Keratinocyte (primary cell): Measurements from ENCODE around the gene SERPINB1. TPM values are rescaled to one million over a fixed set of nuclear protein-coding genes. Genes with fewer than 3 reads are reported as not detected.

Experiments used
- DNase-seq: peaks from one replicate; pipeline ENCODE4 v3.0.0-alpha.2; 2011; ENCODE audit warnings: low read depth, missing footprints, low spot score
- FAIRE-seq: peaks from 2 replicates; lab custom pipeline; 2011; peaks lifted over from hg19 to GRCh38; lab: Jason Lieb, UNC
- H2AFZ ChIP-seq: 2 replicates; pipeline ENCODE4 v1.6.0; 2012; ENCODE audit warnings: low read length, control low read depth, inconsistent platforms; ENCODE audit not compliant: control insufficient read depth
- H3K27ac ChIP-seq: 2 replicates; pipeline ENCODE4 v1.5.1; 2011; ENCODE audit warnings: low read length; ENCODE audit not compliant: control insufficient read depth, insufficient read depth
- H3K27me3 ChIP-seq: 3 replicates; pipeline ENCODE4 v1.6.0; 2011; ENCODE audit warnings: low read length; ENCODE audit not compliant: control insufficient read depth, insufficient read depth; ENCODE audit errors: extremely low read depth
- H3K36me3 ChIP-seq, 2 experiments: 2 replicates in 1 of 2; 3 replicates in 1 of 2; pipeline ENCODE4 v1.5.1; 2011; ENCODE audit warnings: low read length in 2 of 2, mild to moderate bottlenecking in 1 of 2; ENCODE audit not compliant: control insufficient read depth in 2 of 2, insufficient read depth in 2 of 2; ENCODE audit errors: extremely low read depth in 1 of 2
- H3K4me1 ChIP-seq: 3 replicates; pipeline ENCODE4 v1.5.1; 2011; ENCODE audit warnings: low read length; ENCODE audit not compliant: control insufficient read depth, insufficient read depth; ENCODE audit errors: extremely low read depth
- H3K4me2 ChIP-seq: 3 replicates; pipeline ENCODE4 v1.6.0; 2011; ENCODE audit warnings: low read depth, low read length; ENCODE audit not compliant: control insufficient read depth, insufficient read depth; ENCODE audit errors: extremely low read depth
- H3K4me3 ChIP-seq, 3 experiments: fragments of 200-600 bp in 1 of 3; sonication (generic) in 1 of 3; 2 replicates in 2 of 3; 3 replicates in 1 of 3; pipeline ENCODE4 v1.5.1; 2011 to 2016; ENCODE audit warnings: low read length in 3 of 3, mild to moderate bottlenecking in 3 of 3, control low read depth in 2 of 3, inconsistent platforms in 1 of 3, low read depth in 1 of 3, mixed read lengths in 1 of 3, mixed run types in 1 of 3, moderate library complexity in 1 of 3; ENCODE audit not compliant: control insufficient read depth in 2 of 3, insufficient read depth in 2 of 3; ENCODE audit errors: extremely low read depth in 1 of 3
- H3K79me2 ChIP-seq: 2 replicates; pipeline ENCODE4 v1.6.0; 2012; ENCODE audit warnings: low read length; ENCODE audit not compliant: control insufficient read depth, insufficient read depth
- H3K9ac ChIP-seq: 3 replicates; pipeline ENCODE4 v1.6.0; 2011; ENCODE audit warnings: low read length; ENCODE audit not compliant: control insufficient read depth, insufficient read depth; ENCODE audit errors: extremely low read depth
- H3K9me1 ChIP-seq: 3 replicates; pipeline ENCODE4 v1.6.0; 2011; ENCODE audit warnings: low read length; ENCODE audit not compliant: control insufficient read depth, insufficient read depth; ENCODE audit errors: extremely low read depth
- H3K9me3 ChIP-seq: 2 replicates; pipeline ENCODE4 v1.5.1; 2012; ENCODE audit warnings: low read depth, low read length; ENCODE audit not compliant: control insufficient read depth
- H4K20me1 ChIP-seq: 3 replicates; pipeline ENCODE4 v1.6.0; 2011; ENCODE audit warnings: low read length; ENCODE audit not compliant: control insufficient read depth, insufficient read depth; ENCODE audit errors: extremely low read depth
- CTCF ChIP-seq, 3 experiments: IDR thresholded peaks in 1 of 3; conservative IDR thresholded peaks in 1 of 3; optimal IDR thresholded peaks in 1 of 3; 2 replicates in 2 of 3; 3 replicates in 1 of 3; pipeline versions ENCODE3 to v1.5.1; 2011; ENCODE audit warnings: low read length in 3 of 3, mild to moderate bottlenecking in 3 of 3, moderate library complexity in 2 of 3, control low read depth in 1 of 3, inconsistent platforms in 1 of 3; ENCODE audit not compliant: insufficient read depth in 2 of 3; ENCODE audit errors: extremely low read depth in 1 of 3
- EZH2 ChIP-seq: IDR thresholded peaks from one replicate; pipeline ENCODE4 v1.6.1; 2012; ENCODE audit warnings: inconsistent platforms, mild to moderate bottlenecking, low read length, moderate library complexity
- dilution Hi-C: fragments of 300-500 bp; cut with MboI; formaldehyde crosslinking; loops from one replicate; pipeline ENCODE4 v1.7.0; 2020; ENCODE audit warnings: low sequenced_read_pairs; ENCODE audit not compliant: extremely low pct_ligation_motif_present
- polyA plus RNA-seq, 5 experiments: library from polyadenylated mRNA; depleted of rRNA in 3 of 5; stranded (reverse) in 3 of 5; stranded (forward) in 1 of 5; unstranded in 1 of 5; fragments of >200 nt; gene quantifications; 1 replicate in 1 of 5; 2 replicates in 3 of 5; 3 replicates in 1 of 5; pipeline versions ENCODE4 v1.2.1 to v1.2.3, GENCODE V29; 2011 to 2012; ENCODE audit warnings: missing spikeins in 2 of 5, low read depth in 1 of 5, low replicate concordance in 1 of 5

The SERPINB1 gene
- polyA plus RNA-seq, 1 donor (not counting 4 experiments of a cell fraction or from before 2014, with no cell fraction given) = 71.9 TPM

- FAIRE-seq (no peak), DNase-seq (no peak)
- Histone ChIP-seq H4K20me1 (no peaks in the 10 kb centered on the region), H3K4me1 (peaks cover 30% of the 10 kb centered on the region), H3K36me3 (no peaks in the 10 kb centered on the region), H2AFZ (no peak overlapping the region), H3K9ac (no peak overlapping the region), H3K9me3 (peaks cover 3% of the 10 kb centered on the region), H3K27ac (no peak overlapping the region), H3K4me2 (no peak overlapping the region), H3K4me3 (no peak overlapping the region), H3K27me3 (no peaks in the 10 kb centered on the region), H3K9me1 (no peaks in the 10 kb centered on the region), H3K79me2 (no peaks in the 10 kb centered on the region)
- TF ChIP-seq EZH2 (no peak), CTCF (optimal IDR thresholded peaks at IDR 0.05 in 1 of 3, IDR thresholded peaks at IDR 0.05 in 1 of 3, conservative IDR thresholded peaks at IDR 0.05 in 1 of 3; ENCODE audit: extremely low read depth in 1 of 3, insufficient read depth in 2 of 3, low read length in 3 of 3) (no peak)
- dilution Hi-C loops = no loop called here
Measured at GRCh38 chr6:2820415-2820814, 21.2 kb downstream of the SERPINB1 start.

GRCh38 chr6:2819978-2820377 lies 21.7 kb downstream of the SERPINB1 start:
- peaks cover 30% of the 10 kb centered on the region for H3K4me1 ChIP-seq
- no peak for DNase-seq

More at GRCh38 chr6:2819978-2820377, 21.7 kb downstream of the SERPINB1 start:
- TF ChIP-seq CTCF (optimal IDR thresholded peaks at IDR 0.05 in 1 of 3, IDR thresholded peaks at IDR 0.05 in 1 of 3, conservative IDR thresholded peaks at IDR 0.05 in 1 of 3; ENCODE audit: extremely low read depth in 1 of 3, insufficient read depth in 2 of 3, low read length in 3 of 3) (no peak), EZH2 (no peak)
- H2AFZ ChIP-seq = no peak overlapping the region
- H3K4me3 ChIP-seq = no peak overlapping the region
- H3K36me3 ChIP-seq = no peaks in the 10 kb centered on the region
- H3K27me3 ChIP-seq = no peaks in the 10 kb centered on the region
- H3K4me2 ChIP-seq = no peak overlapping the region
- no peaks in the 10 kb centered on the region for H3K9me1 ChIP-seq
- FAIRE-seq = no peak
- no peaks in the 10 kb centered on the region for H3K79me2 ChIP-seq
- dilution Hi-C loops = no loop called here
- no peak overlapping the region for H3K9ac ChIP-seq
- H3K9me3 ChIP-seq = peaks cover 3% of the 10 kb centered on the region
- H4K20me1 ChIP-seq = no peaks in the 10 kb centered on the region
- no peak overlapping the region for H3K27ac ChIP-seq
